Kidney (tissue), 14 donors: ENCODE results near the gene TP53AIP1. TPM values are rescaled to one million over a fixed set of nuclear protein-coding genes. Genes with fewer than 3 reads are reported as not detected.

Source experiments
- DNase-seq, 5 donors: peaks; one replicate each; pipeline ENCODE4 v3.0.0-alpha.2; 2013 to 2020
- FAIRE-seq: peaks from 2 replicates; lab custom pipeline; 2012; peaks lifted over from hg19 to GRCh38; lab: Jason Lieb, UNC
- H3K27ac ChIP-seq, 2 donors: one replicate each; pipeline ENCODE4 v1.7.0; 2013; ENCODE audit warnings: low read depth in 2 of 2, low read length in 2 of 2, inconsistent platforms in 1 of 2
- H3K27me3 ChIP-seq: one replicate; pipeline ENCODE4 v1.7.1; 2013; ENCODE audit warnings: low read length, inconsistent platforms; ENCODE audit not compliant: control insufficient read depth, insufficient read depth
- H3K36me3 ChIP-seq, 3 donors: one replicate each; pipeline versions ENCODE4 v1.7.0 to v1.7.1; 2013; ENCODE audit warnings: low read length in 3 of 3, control low read depth in 1 of 3, inconsistent platforms in 1 of 3; ENCODE audit not compliant: insufficient read depth in 3 of 3, control insufficient read depth in 2 of 3
- H3K4me1 ChIP-seq, 3 donors: one replicate each; pipeline versions ENCODE4 v1.7.0 to v1.7.1; 2013; ENCODE audit warnings: low read length in 3 of 3, inconsistent platforms in 1 of 3, low read depth in 1 of 3; ENCODE audit not compliant: control insufficient read depth in 2 of 3, insufficient read depth in 2 of 3
- H3K4me3 ChIP-seq, 3 donors: one replicate each; pipeline versions ENCODE4 v1.7.0 to v1.8.1; 2013; ENCODE audit warnings: low read length in 3 of 3, control low read depth in 1 of 3, inconsistent platforms in 1 of 3
- H3K9ac ChIP-seq, 3 donors: one replicate each; pipeline versions ENCODE4 v1.7.0 to v1.7.1; 2013; ENCODE audit warnings: low read length in 3 of 3, control low read depth in 1 of 3, inconsistent platforms in 1 of 3
- H3K9me3 ChIP-seq, 3 donors: one replicate each; pipeline versions ENCODE4 v1.7.0 to v1.7.1; 2013; ENCODE audit warnings: low read length in 3 of 3, control low read depth in 1 of 3, inconsistent platforms in 1 of 3; ENCODE audit not compliant: control insufficient read depth in 2 of 3, insufficient read depth in 1 of 3
- intact Hi-C: fragments of 100-400 bp; cut with DNase I; formaldehyde crosslinking; loops from one replicate; pipeline ENCODE4 v1.11.1; 2022
- polyA plus RNA-seq: library from polyadenylated mRNA; stranded (reverse); fragments of 350-450 nt; fragmentation: Illumina TruSeq; extraction: RNeasy Lipid Tissue Mini Kit (QIAGEN cat#74804); gene quantifications from one replicate; pipeline ENCODE4 v1.2.3, GENCODE V29; 2014; ENCODE audit warnings: low read depth, low replicate concordance; ENCODE audit not compliant: insufficient read depth
- total RNA-seq: library from RNA; stranded (reverse); fragmentation: NEBNext Ultra II Directional; extraction: Animal tissue kit (Norgen Biotek cat#: 25700); gene quantifications from one replicate; pipeline ENCODE4 v1.2.1, GENCODE V29; 2021
- TF ChIP-seq, protein P1 (sequence below): IDR thresholded peaks from 3 replicates; pipeline ENCODE4 v1.5.1; 2012; ENCODE audit warnings: mild to moderate bottlenecking, moderate library complexity, borderline replicate concordance; ENCODE audit not compliant: insufficient read depth; ENCODE audit errors: extremely low read depth
- donor health status: control.
- donor health status: control.
- donor health status: control.
- donor health status: control.
- donor health status: control.
- donor health status: DM: yes; HTN: yes; CAD: no.
- donor health status: Normal renal cell carcinoma (clear cell type).

The TP53AIP1 gene
- total and polyA plus RNA-seq, 2 donors from 2014 or later = 0.82 to 5.3 TPM

DNA sequence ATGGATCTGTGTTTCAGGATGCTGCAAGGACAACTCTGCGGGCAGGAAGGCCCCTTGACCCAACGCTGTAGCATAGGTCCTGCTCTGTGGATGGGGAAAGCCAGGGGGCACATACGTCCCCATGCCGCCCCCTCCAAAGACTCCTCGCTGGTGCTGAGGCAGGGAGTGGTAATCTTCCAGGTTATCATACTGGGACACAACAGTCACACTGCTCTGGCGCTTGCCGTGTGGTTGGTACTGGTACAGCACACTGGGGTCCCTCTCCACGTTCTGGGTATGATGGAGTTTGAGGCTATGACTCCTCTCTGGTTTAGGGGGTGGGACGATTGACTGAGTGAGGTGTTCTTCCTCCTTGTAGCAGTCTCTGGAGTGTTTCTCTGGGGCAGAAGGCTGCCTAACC lies 26.2 kb upstream of the TP53AIP1 start:
- FAIRE-seq = no peak

DNA sequence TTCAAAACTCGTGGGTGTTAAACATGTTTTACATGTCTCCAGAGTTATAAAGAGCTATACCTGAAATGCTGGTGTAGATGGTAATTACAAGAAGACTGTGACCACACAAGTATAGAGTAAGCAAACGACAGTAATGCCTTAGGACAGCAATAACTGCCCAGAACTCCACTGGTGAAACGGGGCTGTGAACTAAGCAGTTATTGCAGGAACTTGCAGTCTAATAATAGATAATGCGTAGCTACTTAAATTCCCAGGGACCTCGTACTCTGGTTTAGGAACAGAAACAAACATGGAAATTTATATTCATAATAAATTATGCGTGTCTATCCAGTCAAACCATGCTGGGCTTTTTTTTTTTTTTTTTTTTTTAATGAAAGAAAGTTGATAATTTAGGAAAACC lies 24.9 kb upstream of the TP53AIP1 start:
- no peaks in the 10 kb centered on the region for H3K27me3 ChIP-seq

More for the DNA sequence above, 26.2 kb upstream of the TP53AIP1 start:
- Histone ChIP-seq H3K27ac (no peak overlapping the region), H3K4me1 (peaks cover 0 to 2% (median 0%) of the 10 kb centered on the region in 3 donors), H3K27me3 (no peaks in the 10 kb centered on the region), H3K4me3 (no peak overlapping the region), H3K36me3 (peaks cover 2 to 43% (median 30%) of the 10 kb centered on the region in 3 donors), H3K9ac (no peak overlapping the region), H3K9me3 (no peaks in the 10 kb centered on the region)
- DNase-seq = peak in 1 of 5 donors; percentile 56
- TF ChIP-seq, protein P1, sequence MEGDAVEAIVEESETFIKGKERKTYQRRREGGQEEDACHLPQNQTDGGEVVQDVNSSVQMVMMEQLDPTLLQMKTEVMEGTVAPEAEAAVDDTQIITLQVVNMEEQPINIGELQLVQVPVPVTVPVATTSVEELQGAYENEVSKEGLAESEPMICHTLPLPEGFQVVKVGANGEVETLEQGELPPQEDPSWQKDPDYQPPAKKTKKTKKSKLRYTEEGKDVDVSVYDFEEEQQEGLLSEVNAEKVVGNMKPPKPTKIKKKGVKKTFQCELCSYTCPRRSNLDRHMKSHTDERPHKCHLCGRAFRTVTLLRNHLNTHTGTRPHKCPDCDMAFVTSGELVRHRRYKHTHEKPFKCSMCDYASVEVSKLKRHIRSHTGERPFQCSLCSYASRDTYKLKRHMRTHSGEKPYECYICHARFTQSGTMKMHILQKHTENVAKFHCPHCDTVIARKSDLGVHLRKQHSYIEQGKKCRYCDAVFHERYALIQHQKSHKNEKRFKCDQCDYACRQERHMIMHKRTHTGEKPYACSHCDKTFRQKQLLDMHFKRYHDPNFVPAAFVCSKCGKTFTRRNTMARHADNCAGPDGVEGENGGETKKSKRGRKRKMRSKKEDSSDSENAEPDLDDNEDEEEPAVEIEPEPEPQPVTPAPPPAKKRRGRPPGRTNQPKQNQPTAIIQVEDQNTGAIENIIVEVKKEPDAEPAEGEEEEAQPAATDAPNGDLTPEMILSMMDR = no peak
- intact Hi-C loops = no loop called here

GRCh38 chr11:128965485-128965884 lies 22.8 kb upstream of the TP53AIP1 start:
- Histone ChIP-seq H3K4me3 (no peak overlapping the region), H3K27ac (no peak overlapping the region), H3K36me3 (peaks cover 2 to 15% (median 12%) of the 10 kb centered on the region in 3 donors), H3K4me1 (peaks cover 0 to 2% (median 0%) of the 10 kb centered on the region in 3 donors), H3K27me3 (no peaks in the 10 kb centered on the region), H3K9ac (no peak overlapping the region), H3K9me3 (no peaks in the 10 kb centered on the region)
- intact Hi-C loops = no loop called here
- FAIRE-seq (no peak), DNase-seq (no peak)
- TF ChIP-seq, protein P1 = no peak

More for the DNA sequence above, 24.9 kb upstream of the TP53AIP1 start:
- DNase-seq (no peak), FAIRE-seq (no peak)
- H3K4me1 ChIP-seq = peaks cover 0 to 2% (median 0%) of the 10 kb centered on the region in 3 donors
- no peak overlapping the region for H3K27ac ChIP-seq
- no peaks in the 10 kb centered on the region for H3K9me3 ChIP-seq
- peaks cover 2 to 34% (median 20%) of the 10 kb centered on the region in 3 donors for H3K36me3 ChIP-seq
- H3K9ac ChIP-seq = no peak overlapping the region
- TF ChIP-seq, protein P1 = no peak
- H3K4me3 ChIP-seq = no peak overlapping the region
- intact Hi-C loops = no loop called here
